ENCODE data around the gene RBM6. TPM values are rescaled to one million over a fixed set of nuclear protein-coding genes. Genes with fewer than 3 reads are reported as not detected.

Gene RBM6
- total RNA-seq, 1 experiment from 2014 or later: 55.9 TPM

GRCh38 chr3:50124800-50125178, 184.8 kb downstream of the RBM6 start:
- no peak for TF ChIP-seq EZH2 (IDR thresholded peaks at IDR 0.05; ENCODE audit: borderline replicate concordance, low read depth, low read length, poor library complexity, severe bottlenecking)
- no peak for TF ChIP-seq CTCF (conservative IDR thresholded peaks at IDR 0.05; ENCODE audit: low read depth, low read length)
- BruUV-seq (replicated peaks): no TSS peak
- no peak overlapping the region for H3K27ac ChIP-seq (ENCODE audit: low read depth, low read length, poor library complexity, severe bottlenecking)
- H3K9me3 ChIP-seq (ENCODE audit: low read depth, low read length, poor library complexity, severe bottlenecking): no peaks in the 10 kb centered on the region
- no peaks in the 10 kb centered on the region for H3K36me3 ChIP-seq (ENCODE audit: insufficient read depth, low read length, poor library complexity, severe bottlenecking)
- no peak overlapping the region for H3K4me3 ChIP-seq (ENCODE audit: low read depth, low read length, poor library complexity, severe bottlenecking)
- no peaks in the 10 kb centered on the region for H3K27me3 ChIP-seq (replicated peaks; ENCODE audit: insufficient read depth, low read depth, low read length, poor library complexity)
- intact Hi-C loops (cut with micrococcal nuclease; ENCODE audit: unreplicated experiment): loop anchor here (10.0 kb wide), 1 partner anchor 140 kb away; the partner anchor contains the start of gene SEMA3B
- CTCF ChIA-PET: no interaction called here
- peaks cover 5% of the 10 kb centered on the region for H3K4me1 ChIP-seq (ENCODE audit: insufficient read depth, low read length, poor library complexity, severe bottlenecking)
- no peak for DNase-seq (ENCODE audit: low spot score)
- POLR2A ChIA-PET (ENCODE audit: low non-redundant PET): no interaction called here

GRCh38 chr3:50125541-50126286, 185.8 kb downstream of the RBM6 start:
- H3K4me3 ChIP-seq (ENCODE audit: low read depth, low read length, poor library complexity, severe bottlenecking): no peak overlapping the region
- no TSS peak for BruUV-seq (replicated peaks)
- DNase-seq (ENCODE audit: low spot score): no peak
- TF ChIP-seq EZH2 (IDR thresholded peaks at IDR 0.05; ENCODE audit: borderline replicate concordance, low read depth, low read length, poor library complexity, severe bottlenecking) (no peak), CTCF (conservative IDR thresholded peaks at IDR 0.05; ENCODE audit: low read depth, low read length) (no peak)
- no peaks in the 10 kb centered on the region for H3K36me3 ChIP-seq (ENCODE audit: insufficient read depth, low read length, poor library complexity, severe bottlenecking)
- POLR2A ChIA-PET (ENCODE audit: low non-redundant PET): no interaction called here
- intact Hi-C loops (cut with micrococcal nuclease; ENCODE audit: unreplicated experiment): loop anchor here (10.0 kb wide), 1 partner anchor 139 kb away; the partner anchor contains the start of gene SEMA3B
- no peak overlapping the region for H3K27ac ChIP-seq (ENCODE audit: low read depth, low read length, poor library complexity, severe bottlenecking)
- no peaks in the 10 kb centered on the region for H3K27me3 ChIP-seq (replicated peaks; ENCODE audit: insufficient read depth, low read depth, low read length, poor library complexity)
- CTCF ChIA-PET: interaction anchor here (0.6 kb wide), 1 partner anchor 71 kb away, joined by 4 read pairs; no protein-coding TSS in a partner anchor
- peaks cover 5% of the 10 kb centered on the region for H3K4me1 ChIP-seq (ENCODE audit: insufficient read depth, low read length, poor library complexity, severe bottlenecking)
- H3K9me3 ChIP-seq (ENCODE audit: low read depth, low read length, poor library complexity, severe bottlenecking): no peaks in the 10 kb centered on the region

- BruUV-seq (replicated peaks): no TSS peak
- H3K27ac ChIP-seq (ENCODE audit: low read depth, low read length, poor library complexity, severe bottlenecking): no peak overlapping the region
- H3K9me3 ChIP-seq (ENCODE audit: low read depth, low read length, poor library complexity, severe bottlenecking): no peaks in the 10 kb centered on the region
- peaks cover 5% of the 10 kb centered on the region for H3K4me1 ChIP-seq (ENCODE audit: insufficient read depth, low read length, poor library complexity, severe bottlenecking)
- H3K4me3 ChIP-seq (ENCODE audit: low read depth, low read length, poor library complexity, severe bottlenecking): no peak overlapping the region
- no peak for DNase-seq (ENCODE audit: low spot score)
- TF ChIP-seq EZH2 (IDR thresholded peaks at IDR 0.05; ENCODE audit: borderline replicate concordance, low read depth, low read length, poor library complexity, severe bottlenecking) (no peak), CTCF (conservative IDR thresholded peaks at IDR 0.05; ENCODE audit: low read depth, low read length) (no peak)
- POLR2A ChIA-PET (ENCODE audit: low non-redundant PET): no interaction called here
- no peaks in the 10 kb centered on the region for H3K27me3 ChIP-seq (replicated peaks; ENCODE audit: insufficient read depth, low read depth, low read length, poor library complexity)
- CTCF ChIA-PET: no interaction called here
- intact Hi-C loops (cut with micrococcal nuclease; ENCODE audit: unreplicated experiment): loop anchor here (10.0 kb wide), 1 partner anchor 138 kb away; the partner anchor contains the start of gene SEMA3B
- no peaks in the 10 kb centered on the region for H3K36me3 ChIP-seq (ENCODE audit: insufficient read depth, low read length, poor library complexity, severe bottlenecking)
Observed at GRCh38 chr3:50126287-50127211, 186.6 kb downstream of the RBM6 start.

Other genes with a start within 250 kb of the RBM6 start
- gene AMIGO3, start 220.5 kb upstream of the RBM6 start, total RNA-seq (2021): 0.28 TPM in 1 of 2 replicates, not detected in the other
- gene GMPPB, start 216.2 kb upstream of the RBM6 start, total RNA-seq (2021): 15.2 and 16.6 TPM in 2 replicates
- 25.8 and 29.0 TPM in 2 replicates for gene IP6K1, start 153.6 kb upstream of the RBM6 start, total RNA-seq (2021)
- 0.48 TPM in 1 of 2 replicates, not detected in the other for gene CDHR4, start 140.3 kb upstream of the RBM6 start, total RNA-seq (2021)
- 7.1 and 13.8 TPM in 2 replicates for gene INKA1, start 136.9 kb upstream of the RBM6 start, total RNA-seq (2021)
- 2.2 and 3.8 TPM in 2 replicates for gene UBA7, start 126.2 kb upstream of the RBM6 start, total RNA-seq (2021)
- gene TRAIP, start 83.6 kb upstream of the RBM6 start, total RNA-seq (2021): 17.8 and 18.8 TPM in 2 replicates
- gene CAMKV, start 70.2 kb upstream of the RBM6 start, total RNA-seq (2021): 5.4 and 6.5 TPM in 2 replicates
- not detected in 2 replicates for gene MST1R, start 36.3 kb upstream of the RBM6 start, total RNA-seq (2021)
- 7.5 and 7.7 TPM in 2 replicates for gene MON1A, start 10.3 kb upstream of the RBM6 start, total RNA-seq (2021)
- gene RBM5, start 148.8 kb downstream of the RBM6 start, total RNA-seq (2021): 80.6 and 89.7 TPM in 2 replicates
- gene SEMA3F, start 215.2 kb downstream of the RBM6 start, total RNA-seq (2021): 3.9 and 7.8 TPM in 2 replicates

All from A673 (cell line).